Left ventricle myocardium inferior (tissue), 1 donor: ENCODE data around the gene KMT2B. TPM values are rescaled to one million over a fixed set of nuclear protein-coding genes. Genes with fewer than 3 reads are reported as not detected.

ENCODE experiments used
- DNase-seq: peaks from one replicate; pipeline ENCODE4 v3.0.0-alpha.2; 2020
- H3K27ac ChIP-seq: fragments of 200-600 bp; replicated peaks from 2 replicates; pipeline ENCODE4 v1.8.0; 2021
- H3K27me3 ChIP-seq: fragments of 200-600 bp; 2 replicates; pipeline ENCODE4 v1.8.0; 2021; ENCODE audit warnings: low read depth
- H3K36me3 ChIP-seq: fragments of 200-600 bp; 2 replicates; pipeline ENCODE4 v1.8.0; 2021
- H3K4me1 ChIP-seq: fragments of 200-600 bp; 2 replicates; pipeline ENCODE4 v1.8.0; 2021
- H3K4me3 ChIP-seq: fragments of 200-600 bp; 2 replicates; pipeline ENCODE4 v1.8.0; 2021; ENCODE audit warnings: mild to moderate bottlenecking, moderate library complexity
- H3K9me3 ChIP-seq: fragments of 200-600 bp; replicated peaks from 2 replicates; pipeline ENCODE4 v1.8.0; 2021
- intact Hi-C: fragments of 100-400 bp; cut with micrococcal nuclease; formaldehyde crosslinking; loops from one replicate; pipeline ENCODE4 v1.11.0; 2022
- total RNA-seq: library from RNA; stranded (reverse); fragmentation: NEBNext Ultra II Directional; extraction: Animal tissue kit (Norgen Biotek cat#: 25700); gene quantifications from one replicate; pipeline ENCODE4 v1.2.1, GENCODE V29; 2021
- TF ChIP-seq, protein P1 (sequence below): fragments of 200-600 bp; IDR thresholded peaks from 2 replicates; pipeline ENCODE4 v1.8.0; 2021; ENCODE audit warnings: antibody characterized with exemption, mild to moderate bottlenecking, borderline replicate concordance
- donor health status: DM: no; HTN: yes; CAD: no; lungs with severe emphysema.

KMT2B gene
- total RNA-seq, 1 donor from 2014 or later, result 12.8 TPM

DNA sequence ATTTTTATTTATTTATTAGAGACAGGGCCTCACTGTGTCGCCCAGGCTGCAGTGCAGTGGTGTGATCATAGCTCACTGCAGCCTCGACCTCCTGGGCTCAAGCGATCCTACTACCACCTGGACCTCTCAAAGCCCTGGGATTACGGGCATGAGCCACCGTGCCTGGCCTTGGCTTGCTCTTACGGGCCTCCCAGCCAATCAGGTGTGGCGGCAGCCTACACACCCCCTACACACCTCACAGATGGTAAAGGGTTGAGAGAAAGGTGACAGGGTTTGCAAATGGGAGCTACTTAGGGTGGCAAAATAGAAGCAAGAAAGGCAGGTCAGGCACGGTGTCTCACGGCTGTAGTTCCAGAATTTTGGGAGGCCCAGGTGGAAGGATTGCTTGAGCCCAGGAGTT is 14.5 kb upstream of the KMT2B start:
- DNase-seq, result no peak
- peak overlapping the region; percentile 72 for H3K4me3 ChIP-seq
- H3K9me3 ChIP-seq, result no peaks in the 10 kb centered on the region
- peaks cover 16% of the 10 kb centered on the region for H3K4me1 ChIP-seq
- H3K36me3 ChIP-seq, result no peaks in the 10 kb centered on the region
- TF ChIP-seq, protein P1, sequence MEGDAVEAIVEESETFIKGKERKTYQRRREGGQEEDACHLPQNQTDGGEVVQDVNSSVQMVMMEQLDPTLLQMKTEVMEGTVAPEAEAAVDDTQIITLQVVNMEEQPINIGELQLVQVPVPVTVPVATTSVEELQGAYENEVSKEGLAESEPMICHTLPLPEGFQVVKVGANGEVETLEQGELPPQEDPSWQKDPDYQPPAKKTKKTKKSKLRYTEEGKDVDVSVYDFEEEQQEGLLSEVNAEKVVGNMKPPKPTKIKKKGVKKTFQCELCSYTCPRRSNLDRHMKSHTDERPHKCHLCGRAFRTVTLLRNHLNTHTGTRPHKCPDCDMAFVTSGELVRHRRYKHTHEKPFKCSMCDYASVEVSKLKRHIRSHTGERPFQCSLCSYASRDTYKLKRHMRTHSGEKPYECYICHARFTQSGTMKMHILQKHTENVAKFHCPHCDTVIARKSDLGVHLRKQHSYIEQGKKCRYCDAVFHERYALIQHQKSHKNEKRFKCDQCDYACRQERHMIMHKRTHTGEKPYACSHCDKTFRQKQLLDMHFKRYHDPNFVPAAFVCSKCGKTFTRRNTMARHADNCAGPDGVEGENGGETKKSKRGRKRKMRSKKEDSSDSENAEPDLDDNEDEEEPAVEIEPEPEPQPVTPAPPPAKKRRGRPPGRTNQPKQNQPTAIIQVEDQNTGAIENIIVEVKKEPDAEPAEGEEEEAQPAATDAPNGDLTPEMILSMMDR, result no peak
- H3K27me3 ChIP-seq, result peaks cover 26% of the 10 kb centered on the region
- intact Hi-C loops, result no loop called here
- H3K27ac ChIP-seq, result no peak overlapping the region

DNA sequence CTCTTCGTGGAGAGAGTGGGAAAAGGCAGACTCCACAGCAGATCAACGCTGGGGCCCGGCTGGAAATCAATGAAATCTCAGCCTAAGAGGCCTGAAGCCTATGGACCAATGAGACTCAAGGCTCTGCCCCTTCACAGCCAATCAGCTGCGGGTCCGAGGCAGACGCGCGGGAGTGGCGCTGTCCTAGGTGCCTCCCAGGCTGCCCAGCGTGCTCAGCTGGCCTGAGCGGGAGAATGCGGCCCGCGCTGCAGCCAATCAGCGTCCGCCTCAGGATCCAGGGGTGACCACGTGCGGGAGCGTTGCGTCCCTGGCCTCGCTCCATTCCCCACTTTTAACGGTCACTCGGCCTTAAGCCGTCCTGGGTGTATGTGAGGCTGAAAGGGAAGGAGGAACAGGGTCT is 13.6 kb upstream of the KMT2B start, which contains the start of gene ZBTB32:
Gene ZBTB32, plus strand, starts transcription at position 341 of the 400 bp plus-strand sequence. CDS start 10,069 bp downstream, outside the sequence.
- H3K36me3 ChIP-seq, result no peaks in the 10 kb centered on the region
- TF ChIP-seq, protein P1, result no peak
- no peak within 1 kb of the TSS for H3K4me3 ChIP-seq
- intact Hi-C loops, result no loop called here
- peaks cover 31% of the 10 kb centered on the region for H3K27me3 ChIP-seq
- DNase-seq, result no peak
- peaks cover 16% of the 10 kb centered on the region for H3K4me1 ChIP-seq
- no peak within 1 kb of the TSS for H3K27ac ChIP-seq
- H3K9me3 ChIP-seq, result no peaks in the 10 kb centered on the region

DNA sequence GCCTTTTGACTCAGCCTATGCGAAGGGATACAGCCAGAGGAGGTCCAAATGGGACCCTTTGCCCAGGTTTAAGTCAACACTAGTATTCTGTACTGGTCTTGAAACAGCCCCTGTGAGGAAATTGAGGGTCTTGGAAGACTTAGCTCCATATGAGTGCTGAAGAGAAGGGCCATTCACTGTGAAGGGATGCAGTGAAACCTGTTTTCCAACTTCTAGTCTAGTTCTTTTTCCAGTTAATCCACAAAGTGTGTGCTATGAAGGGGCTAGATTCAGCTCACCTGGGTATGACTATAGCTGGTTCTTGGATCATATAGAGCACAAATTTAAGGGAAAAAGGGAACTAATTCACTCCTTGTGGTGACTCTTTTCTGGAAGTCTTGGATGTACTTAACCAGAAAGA is 9.4 kb upstream of the KMT2B start:
- intact Hi-C loops, result no loop called here
- no peaks in the 10 kb centered on the region for H3K9me3 ChIP-seq
- H3K36me3 ChIP-seq, result no peaks in the 10 kb centered on the region
- H3K27ac ChIP-seq, result no peak overlapping the region
- no peaks in the 10 kb centered on the region for H3K4me1 ChIP-seq
- H3K4me3 ChIP-seq, result no peak overlapping the region
- peaks cover 29% of the 10 kb centered on the region for H3K27me3 ChIP-seq
- TF ChIP-seq, protein P1, result no peak
- DNase-seq, result no peak

DNA sequence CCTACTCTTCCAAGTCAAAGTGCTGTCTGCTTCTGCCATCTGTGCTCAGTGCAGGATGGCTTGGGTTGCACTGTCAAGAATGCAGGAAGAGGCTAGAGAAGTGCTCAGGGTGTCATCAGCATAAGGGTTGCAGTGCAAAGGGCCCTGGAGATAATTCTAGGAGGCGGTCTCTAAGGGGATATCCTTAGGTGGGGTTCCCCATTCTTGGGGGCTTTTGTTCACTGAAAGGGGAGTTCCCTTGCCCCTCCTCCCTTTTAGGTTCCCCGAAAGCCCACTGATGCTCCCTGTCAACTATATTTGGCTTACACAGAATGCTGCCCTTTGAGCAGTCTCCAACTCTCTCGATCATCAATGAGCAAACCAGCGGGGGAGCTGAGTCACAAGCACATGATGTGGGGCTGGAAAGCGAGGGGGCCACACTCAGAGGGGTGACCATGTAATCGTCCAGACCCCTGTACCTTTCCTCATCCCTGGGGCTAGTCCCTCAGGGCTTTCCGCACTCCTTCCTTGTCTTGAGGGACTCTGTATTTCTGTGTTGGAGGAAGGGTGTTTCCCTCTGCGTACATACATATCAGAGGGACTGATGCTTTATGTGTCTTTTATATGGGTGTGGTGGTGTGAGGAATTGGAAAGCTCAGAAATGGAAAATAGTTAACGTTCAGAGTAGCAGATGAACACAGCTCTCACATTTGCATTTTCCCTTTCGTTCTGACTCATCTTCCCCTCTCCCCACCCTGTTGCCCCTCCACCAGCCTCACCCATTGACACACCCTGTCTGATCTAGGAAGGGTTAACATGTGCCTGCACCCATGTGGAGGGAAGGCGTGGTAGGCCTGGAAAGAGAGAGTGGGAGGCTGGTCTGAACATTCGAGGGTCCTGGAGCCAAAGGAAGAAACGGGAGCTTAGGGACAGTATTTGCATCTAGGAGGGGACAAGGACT is 6.7 kb upstream of the KMT2B start:
- no peaks in the 10 kb centered on the region for H3K36me3 ChIP-seq
- H3K27ac ChIP-seq, result no peak overlapping the region
- intact Hi-C loops, result no loop called here
- TF ChIP-seq, protein P1, result no peak
- H3K27me3 ChIP-seq, result peaks cover 15% of the 10 kb centered on the region
- DNase-seq, result no peak
- no peak overlapping the region for H3K4me3 ChIP-seq
- H3K9me3 ChIP-seq, result no peaks in the 10 kb centered on the region
- H3K4me1 ChIP-seq, result peaks cover 9% of the 10 kb centered on the region

DNA sequence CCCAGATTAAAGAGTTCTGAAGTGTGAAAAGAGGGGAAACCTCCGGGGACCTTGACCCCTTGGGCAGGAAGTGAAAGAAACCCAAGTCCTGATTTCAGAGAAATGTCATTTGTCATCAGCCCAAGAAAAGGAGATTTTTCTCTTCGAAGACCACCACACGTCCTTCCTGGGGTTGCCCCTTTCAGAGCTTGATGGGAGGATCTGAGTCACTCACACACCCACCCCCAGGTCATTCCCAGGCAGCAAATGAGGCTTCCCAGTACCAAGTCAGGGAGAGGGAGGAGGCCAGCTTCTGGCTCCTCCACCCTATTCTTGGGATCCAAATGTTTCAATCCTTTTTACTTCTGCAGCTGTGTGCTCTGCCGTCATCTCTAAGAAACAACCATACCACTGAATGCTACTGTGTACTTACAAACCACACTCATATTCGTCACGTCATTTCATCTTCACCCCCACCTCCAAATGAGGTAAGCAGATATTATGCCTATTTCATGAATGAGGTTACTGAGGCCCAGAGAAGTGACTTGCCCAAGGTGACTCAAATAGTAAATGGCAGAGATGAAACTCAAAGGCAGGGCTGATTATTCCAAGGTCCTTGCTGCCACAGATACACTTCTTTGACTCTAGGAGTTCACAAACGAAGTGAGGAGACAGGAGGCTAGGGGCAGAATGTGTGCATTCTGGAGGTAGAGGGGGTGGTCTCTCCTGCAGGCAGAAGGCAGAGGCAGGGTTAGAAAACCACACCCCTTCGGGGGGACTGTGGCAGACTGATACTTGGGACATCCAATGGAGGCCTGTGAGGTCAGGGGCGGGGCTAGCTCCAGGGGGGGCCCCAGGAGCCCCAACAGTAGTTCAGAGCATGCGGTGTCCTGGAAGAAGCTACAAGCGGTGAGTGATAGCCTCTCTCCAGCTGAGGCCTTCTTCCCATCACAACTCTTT is 5.0 kb upstream of the KMT2B start:
- H3K4me1 ChIP-seq, result peaks cover 21% of the 10 kb centered on the region
- intact Hi-C loops, result no loop called here
- no peak overlapping the region for H3K4me3 ChIP-seq
- peaks cover 7% of the 10 kb centered on the region for H3K27me3 ChIP-seq
- no peaks in the 10 kb centered on the region for H3K36me3 ChIP-seq
- no peak for DNase-seq
- H3K9me3 ChIP-seq, result no peaks in the 10 kb centered on the region
- TF ChIP-seq, protein P1, result no peak
- no peak overlapping the region for H3K27ac ChIP-seq
